Measurements from ENCODE around the gene TTYH2.

DNA sequence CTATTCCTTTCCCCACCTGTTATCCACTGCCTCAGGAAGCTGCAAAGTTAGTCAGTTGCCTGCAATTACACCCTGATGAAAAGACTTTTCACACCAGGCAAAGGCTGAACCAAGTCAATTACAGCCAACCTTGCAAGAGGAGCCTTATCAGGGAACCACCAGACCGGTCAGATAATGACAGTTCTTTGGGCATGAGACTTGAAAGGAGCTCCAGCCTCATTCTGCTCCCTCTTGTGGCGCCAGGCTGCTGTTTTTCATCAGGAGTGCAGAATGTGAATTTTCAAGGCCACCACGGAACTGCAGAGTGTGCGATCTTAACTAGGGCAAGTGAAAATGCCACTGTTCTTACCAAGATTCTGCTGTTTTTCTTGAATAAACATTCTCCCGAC lies 83.2 kb downstream of the TTYH2 start:
- no peak for TF ChIP-seq POLR2A (IDR thresholded peaks at IDR 0.05)
- TF ChIP-seq, protein P1, sequence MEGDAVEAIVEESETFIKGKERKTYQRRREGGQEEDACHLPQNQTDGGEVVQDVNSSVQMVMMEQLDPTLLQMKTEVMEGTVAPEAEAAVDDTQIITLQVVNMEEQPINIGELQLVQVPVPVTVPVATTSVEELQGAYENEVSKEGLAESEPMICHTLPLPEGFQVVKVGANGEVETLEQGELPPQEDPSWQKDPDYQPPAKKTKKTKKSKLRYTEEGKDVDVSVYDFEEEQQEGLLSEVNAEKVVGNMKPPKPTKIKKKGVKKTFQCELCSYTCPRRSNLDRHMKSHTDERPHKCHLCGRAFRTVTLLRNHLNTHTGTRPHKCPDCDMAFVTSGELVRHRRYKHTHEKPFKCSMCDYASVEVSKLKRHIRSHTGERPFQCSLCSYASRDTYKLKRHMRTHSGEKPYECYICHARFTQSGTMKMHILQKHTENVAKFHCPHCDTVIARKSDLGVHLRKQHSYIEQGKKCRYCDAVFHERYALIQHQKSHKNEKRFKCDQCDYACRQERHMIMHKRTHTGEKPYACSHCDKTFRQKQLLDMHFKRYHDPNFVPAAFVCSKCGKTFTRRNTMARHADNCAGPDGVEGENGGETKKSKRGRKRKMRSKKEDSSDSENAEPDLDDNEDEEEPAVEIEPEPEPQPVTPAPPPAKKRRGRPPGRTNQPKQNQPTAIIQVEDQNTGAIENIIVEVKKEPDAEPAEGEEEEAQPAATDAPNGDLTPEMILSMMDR (IDR thresholded peaks at IDR 0.05 in 8 of 11, conservative IDR thresholded peaks at IDR 0.05 in 3 of 11) = peak; percentile 32 to 74 (median 60)
